ENCODE results near the gene MTURN.

- TF ChIP-seq CTCF (optimal IDR thresholded peaks at IDR 0.05 in 1 of 3, IDR thresholded peaks at IDR 0.05 in 1 of 3, conservative IDR thresholded peaks at IDR 0.05 in 1 of 3; ENCODE audit: extremely low read depth in 1 of 3, insufficient read depth in 2 of 3, low read length in 3 of 3) (no peak), EZH2 (IDR thresholded peaks at IDR 0.05; ENCODE audit: low read length) (no peak)
Measured at GRCh38 chr7:30091987-30092386, 42.8 kb upstream of the MTURN start.
